ENCODE results near the gene GFAP.

Gene GFAP

GRCh38 chr17:44862278-44862914 lies 52.9 kb downstream of the GFAP start:
- no peak for DNase-seq (ENCODE audit: low spot score)

DNA sequence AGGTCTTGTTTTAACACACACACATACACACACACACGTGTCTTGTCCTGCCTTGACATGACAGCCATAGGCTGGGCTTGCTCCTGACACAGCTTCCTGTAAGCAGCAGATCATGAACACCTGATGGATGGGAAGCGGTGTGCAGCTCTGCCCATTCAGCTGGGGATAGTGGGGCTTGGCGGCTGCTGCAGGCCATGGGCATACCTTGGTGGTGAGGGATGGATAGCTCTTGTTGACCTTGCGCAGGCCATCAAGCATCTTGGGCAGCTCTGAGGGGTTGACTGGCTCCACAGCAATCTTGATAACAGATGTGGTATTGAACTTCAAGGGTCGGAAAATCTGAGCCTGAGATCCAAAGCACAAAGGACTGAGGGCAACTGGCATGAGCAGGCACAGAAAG lies 55.6 kb downstream of the GFAP start:
- no peak for DNase-seq (ENCODE audit: low spot score)

DNA sequence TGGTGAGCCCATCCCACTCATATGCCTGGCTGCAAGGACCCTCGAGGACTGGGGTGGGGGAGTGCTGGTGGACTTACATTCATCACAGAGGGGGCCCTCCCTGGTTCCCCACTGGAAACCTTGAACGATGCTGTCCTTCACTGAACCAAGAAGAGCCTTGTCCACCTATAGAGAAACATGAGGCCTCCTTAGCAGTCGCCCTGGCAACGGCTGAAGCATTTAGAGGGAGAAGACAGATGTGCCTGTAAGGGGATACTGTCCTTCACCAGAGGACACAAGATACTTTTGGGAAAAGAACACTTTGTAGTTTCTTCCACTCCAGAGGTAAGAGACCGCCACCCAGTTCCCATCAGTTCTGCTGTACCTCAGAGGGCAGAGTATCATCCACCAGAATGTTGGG lies 61.1 kb downstream of the GFAP start:
- DNase-seq (ENCODE audit: low spot score), result no peak
